GM20431 (cell line): ENCODE data around the gene MRAP2.

Experiments used
- in situ Hi-C: fragments of 300-500 bp; cut with MseI, MboI; formaldehyde crosslinking; loops from one replicate; pipeline ENCODE4 v1.15.0; 2020; ENCODE audit warnings: low sequenced_read_pairs; ENCODE audit not compliant: unreplicated experiment

MRAP2 gene

GRCh38 chr6:84033523-84034451, at the start of gene MRAP2:
TSS of gene MRAP2 (plus strand) at chr6:84033772. CDS start at chr6:84055319, 21,547 bp downstream.
- in situ Hi-C loops, result no loop called here

GRCh38 chr6:83984411-83984810, 49.2 kb upstream of the MRAP2 start:
- in situ Hi-C loops, result no loop called here

- in situ Hi-C loops, result no loop called here
These were observed 48.3 kb upstream of the MRAP2 start for GRCh38 chr6:83985308-83985713.

GRCh38 chr6:83985715-83986114, 47.9 kb upstream of the MRAP2 start:
- in situ Hi-C loops, result no loop called here

- in situ Hi-C loops, result no loop called here
These were observed 35.5 kb upstream of the MRAP2 start for GRCh38 chr6:83998021-83998584.

- in situ Hi-C loops, result no loop called here
These were observed 32.5 kb upstream of the MRAP2 start for GRCh38 chr6:84001119-84001518.

- in situ Hi-C loops, result no loop called here
These were observed 31.3 kb upstream of the MRAP2 start for GRCh38 chr6:84002226-84002625.

GRCh38 chr6:84003131-84003530, 30.4 kb upstream of the MRAP2 start:
- in situ Hi-C loops, result no loop called here

- in situ Hi-C loops, result no loop called here
These were observed 29.9 kb upstream of the MRAP2 start for GRCh38 chr6:84003654-84004053.

GRCh38 chr6:84007871-84008270, 25.7 kb upstream of the MRAP2 start:
- in situ Hi-C loops, result no loop called here

- in situ Hi-C loops, result no loop called here
These were observed 20.2 kb upstream of the MRAP2 start for GRCh38 chr6:84013354-84013753.

- in situ Hi-C loops, result no loop called here
These were observed 19.6 kb upstream of the MRAP2 start for GRCh38 chr6:84013931-84014330.

- in situ Hi-C loops, result no loop called here
These were observed 17.5 kb upstream of the MRAP2 start for GRCh38 chr6:84016029-84016428.

- in situ Hi-C loops, result no loop called here
These were observed 15.7 kb upstream of the MRAP2 start for GRCh38 chr6:84017709-84018452.

GRCh38 chr6:84018453-84019061, 15.0 kb upstream of the MRAP2 start:
- in situ Hi-C loops, result no loop called here

GRCh38 chr6:84019141-84019841, 14.3 kb upstream of the MRAP2 start:
- in situ Hi-C loops, result no loop called here

GRCh38 chr6:84019842-84020211, 13.7 kb upstream of the MRAP2 start:
- in situ Hi-C loops, result no loop called here

GRCh38 chr6:84021625-84022024, 11.9 kb upstream of the MRAP2 start:
- in situ Hi-C loops, result no loop called here

GRCh38 chr6:84026721-84027164, 6.8 kb upstream of the MRAP2 start:
- in situ Hi-C loops, result no loop called here
